Measurements from ENCODE around the gene SVIP.

SVIP gene, protein sequence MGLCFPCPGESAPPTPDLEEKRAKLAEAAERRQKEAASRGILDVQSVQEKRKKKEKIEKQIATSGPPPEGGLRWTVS

DNA sequence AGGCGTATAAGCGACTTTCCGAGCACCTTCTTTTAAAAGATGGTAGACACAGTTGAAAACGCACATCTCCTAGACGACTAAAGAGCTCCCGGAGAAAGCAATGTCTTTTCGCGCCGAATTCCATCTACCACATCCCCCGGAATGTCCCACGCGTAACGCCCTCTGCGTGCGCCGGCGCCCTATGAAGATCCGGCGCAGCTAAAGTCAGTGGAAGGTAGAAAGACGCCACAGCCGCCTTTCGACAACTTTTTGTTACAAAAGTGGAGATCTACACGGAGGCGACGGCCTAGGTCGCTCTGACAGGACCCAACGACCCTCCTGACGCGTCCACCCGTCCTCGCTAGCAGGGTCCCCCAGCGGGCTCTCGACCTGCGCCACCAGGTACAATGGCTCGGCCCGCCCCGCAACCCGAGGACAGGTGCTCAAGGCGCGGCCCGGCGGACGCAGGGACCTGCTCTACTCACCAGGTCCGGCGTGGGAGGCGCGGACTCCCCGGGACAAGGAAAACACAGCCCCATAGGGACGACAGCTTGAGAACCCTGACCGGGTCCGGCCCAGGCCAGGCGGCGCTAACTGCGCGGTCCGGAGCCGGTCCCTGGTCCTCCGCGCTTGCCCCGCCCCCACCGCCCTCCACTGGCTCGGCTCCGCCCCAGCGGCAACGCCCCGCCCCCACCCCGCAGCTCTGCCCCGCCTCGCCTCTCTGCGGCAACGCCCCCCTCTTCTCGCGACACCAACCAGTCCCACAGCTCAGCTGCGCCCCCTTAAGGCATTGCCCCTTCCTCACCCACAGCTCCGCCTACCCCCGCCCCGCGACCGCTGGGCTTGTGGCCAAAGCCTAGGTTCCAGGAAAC lies at the start of gene SVIP:
TSS of gene SVIP (minus strand) at position 571 of the 851 bp plus-strand sequence. CDS start at position 518, 53 bp downstream.
- no peaks in the 10 kb centered on the region for H3K9me3 Mint-ChIP-seq
- peak within 1 kb of the TSS; percentile 90 to 93 for H3K27ac Mint-ChIP-seq
- peak; percentile 87 for ATAC-seq
- H3K4me1 Mint-ChIP-seq, result peaks cover 7% of the 10 kb centered on the region
- peak; percentile 90 to 91 for DNase-seq
- peak within 1 kb of the TSS; percentile 89 to 90 for H3K4me3 Mint-ChIP-seq
- no peaks in the 10 kb centered on the region for H3K27me3 Mint-ChIP-seq

DNA sequence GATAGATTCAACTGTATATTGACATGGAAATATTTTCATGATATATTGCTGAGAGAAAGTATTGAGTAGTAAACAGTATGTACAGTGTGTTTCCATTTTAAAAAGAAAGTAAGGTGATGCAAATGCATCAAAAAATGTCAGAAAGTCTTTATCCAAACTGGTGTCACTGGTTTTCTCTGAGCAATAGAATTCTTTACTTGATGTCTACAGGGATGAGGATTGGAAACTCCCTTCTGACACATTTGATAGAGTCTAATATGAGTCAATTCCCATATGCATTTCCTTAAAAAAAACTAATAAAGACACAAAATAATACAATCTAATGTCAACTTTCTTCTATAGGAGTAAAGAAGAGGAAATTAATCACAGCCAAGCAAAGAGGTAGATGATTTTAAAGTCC lies 49.0 kb upstream of the SVIP start:
- Mint-ChIP-seq H3K4me3 (no peak overlapping the region), H3K4me1 (no peaks in the 10 kb centered on the region), H3K9me3 (no peaks in the 10 kb centered on the region), H3K27me3 (no peaks in the 10 kb centered on the region), H3K27ac (no peak overlapping the region)
- no peak for DNase-seq
- ATAC-seq, result no peak

DNA sequence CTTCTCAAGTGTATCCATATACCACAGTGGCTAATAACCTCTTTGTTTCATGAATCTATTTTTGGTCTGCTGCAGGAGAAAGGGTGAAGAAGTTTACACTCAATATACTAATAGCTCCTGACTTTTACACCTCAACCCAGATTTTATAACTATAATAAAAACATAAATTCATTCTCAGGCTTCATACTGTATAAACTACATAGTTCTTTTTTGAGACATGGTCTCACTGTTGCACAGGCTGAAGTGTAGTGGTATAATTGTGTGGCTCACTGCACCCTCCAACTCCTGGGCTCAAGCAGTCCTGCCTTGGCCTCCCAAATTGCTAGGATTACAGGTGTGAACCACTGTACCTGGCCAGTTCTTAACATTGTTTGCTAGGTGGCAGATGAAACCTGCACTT lies 48.4 kb upstream of the SVIP start:
- Mint-ChIP-seq H3K9me3 (no peaks in the 10 kb centered on the region), H3K27ac (no peak overlapping the region), H3K27me3 (no peaks in the 10 kb centered on the region), H3K4me1 (no peaks in the 10 kb centered on the region), H3K4me3 (no peak overlapping the region)
- DNase-seq, result no peak
- ATAC-seq, result no peak

DNA sequence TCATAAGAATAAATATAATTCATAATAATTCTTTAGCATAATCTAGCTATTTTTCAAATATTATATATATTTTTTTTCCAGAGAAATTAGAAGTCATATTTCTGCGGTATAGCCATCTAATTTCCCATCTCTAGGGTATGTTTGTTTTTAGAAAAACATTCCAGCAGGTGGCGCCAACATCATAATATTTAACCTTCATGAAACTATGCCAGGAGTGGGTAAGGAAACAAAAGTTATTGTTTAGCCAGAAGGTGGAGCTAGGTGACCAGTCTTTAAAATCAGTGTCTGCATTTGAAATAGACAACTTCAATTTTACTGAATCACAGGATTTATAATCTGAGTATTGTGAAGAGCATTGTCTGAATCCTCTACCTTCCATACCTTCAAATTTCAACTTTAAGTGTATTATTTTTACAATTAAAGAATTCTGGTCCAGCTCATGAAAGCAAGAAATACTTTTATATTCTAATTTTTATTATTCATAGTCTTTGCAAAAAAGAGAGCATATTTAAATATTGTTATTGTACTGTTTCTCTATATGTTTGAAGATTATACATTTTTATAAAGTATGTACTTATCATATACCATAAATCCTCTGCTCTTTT lies 46.4 kb upstream of the SVIP start:
- Mint-ChIP-seq H3K27me3 (no peaks in the 10 kb centered on the region), H3K4me3 (no peak overlapping the region), H3K4me1 (no peaks in the 10 kb centered on the region), H3K27ac (no peak overlapping the region), H3K9me3 (no peaks in the 10 kb centered on the region)
- ATAC-seq (peak; percentile 91), DNase-seq (peak; percentile 52 to 57)

DNA sequence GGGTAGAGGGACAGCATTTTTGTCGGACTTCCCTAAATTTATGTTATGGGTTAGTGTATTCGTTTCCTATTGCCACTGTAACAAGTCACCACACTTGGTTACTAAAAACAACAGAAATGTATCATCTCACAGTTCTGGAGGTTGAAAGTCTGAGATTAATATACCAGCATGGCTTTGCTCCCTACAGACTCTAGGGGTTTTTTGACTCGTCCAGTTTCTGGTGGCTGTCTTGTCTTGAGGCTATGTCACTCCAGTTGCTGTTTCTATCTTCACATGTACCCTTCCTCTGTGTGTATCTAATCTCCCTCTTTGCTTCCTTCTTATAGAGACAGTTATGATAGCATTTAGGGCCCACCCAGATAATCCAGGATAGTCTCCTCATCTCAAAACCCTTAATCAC lies 39.7 kb upstream of the SVIP start:
- Mint-ChIP-seq H3K9me3 (no peaks in the 10 kb centered on the region), H3K27me3 (no peaks in the 10 kb centered on the region), H3K27ac (no peak overlapping the region), H3K4me3 (no peak overlapping the region), H3K4me1 (no peaks in the 10 kb centered on the region)
- DNase-seq, result no peak
- ATAC-seq, result no peak

DNA sequence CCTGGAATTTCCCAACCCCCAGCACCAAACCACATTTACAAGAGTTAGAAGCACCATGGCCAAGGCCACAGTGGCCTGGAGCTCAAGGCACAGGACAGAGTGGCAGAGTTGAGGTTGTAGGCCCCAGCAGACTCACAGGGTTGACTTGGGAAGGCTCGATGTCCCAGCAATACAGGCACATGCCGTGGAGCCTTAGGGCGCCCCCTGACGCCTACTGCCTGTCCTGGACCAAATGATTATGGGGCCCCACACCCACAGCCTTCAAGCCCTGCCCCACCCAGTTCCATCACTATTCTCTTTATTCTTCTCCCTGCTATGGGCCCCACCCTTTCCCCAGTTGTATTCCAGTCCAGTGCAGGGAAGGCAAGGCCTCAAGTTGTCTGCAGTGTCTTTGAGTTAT lies 30.6 kb upstream of the SVIP start, which contains the start of gene CCDC179:
TSS of gene CCDC179 (minus strand) at position 234 of the 400 bp plus-strand sequence. CDS start at position 181, 53 bp downstream.
- H3K27ac Mint-ChIP-seq, result no peak within 1 kb of the TSS
- no peak for ATAC-seq
- no peak within 1 kb of the TSS for H3K4me3 Mint-ChIP-seq

DNA sequence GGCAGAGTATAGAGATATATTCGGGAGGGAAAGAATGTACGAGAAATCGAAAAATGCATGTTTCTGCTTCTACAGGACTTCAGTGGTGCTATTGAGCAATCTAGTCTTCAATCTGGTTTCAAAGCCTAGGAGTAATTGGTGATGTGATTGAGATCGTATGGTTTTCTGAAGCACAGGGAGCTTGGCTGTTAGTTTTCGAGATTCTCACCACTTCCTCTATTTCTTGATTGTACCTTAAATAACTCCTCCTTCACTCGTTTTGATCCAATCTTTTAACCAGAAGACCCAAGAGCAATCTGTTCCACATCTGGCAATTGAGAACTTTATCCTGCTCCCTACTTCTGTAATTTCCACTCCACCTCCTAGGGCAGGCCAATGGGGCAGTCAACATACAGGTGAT lies 30.2 kb upstream of the SVIP start:
- Mint-ChIP-seq H3K9me3 (no peaks in the 10 kb centered on the region), H3K27me3 (no peaks in the 10 kb centered on the region), H3K27ac (no peak overlapping the region), H3K4me3 (no peak overlapping the region), H3K4me1 (no peaks in the 10 kb centered on the region)
- ATAC-seq (no peak), DNase-seq (no peak)

More for the DNA sequence above, 30.6 kb upstream of the SVIP start, which contains the start of gene CCDC179:
- no peak for DNase-seq
- Mint-ChIP-seq H3K4me1 (no peaks in the 10 kb centered on the region), H3K9me3 (no peaks in the 10 kb centered on the region), H3K27me3 (no peaks in the 10 kb centered on the region)

DNA sequence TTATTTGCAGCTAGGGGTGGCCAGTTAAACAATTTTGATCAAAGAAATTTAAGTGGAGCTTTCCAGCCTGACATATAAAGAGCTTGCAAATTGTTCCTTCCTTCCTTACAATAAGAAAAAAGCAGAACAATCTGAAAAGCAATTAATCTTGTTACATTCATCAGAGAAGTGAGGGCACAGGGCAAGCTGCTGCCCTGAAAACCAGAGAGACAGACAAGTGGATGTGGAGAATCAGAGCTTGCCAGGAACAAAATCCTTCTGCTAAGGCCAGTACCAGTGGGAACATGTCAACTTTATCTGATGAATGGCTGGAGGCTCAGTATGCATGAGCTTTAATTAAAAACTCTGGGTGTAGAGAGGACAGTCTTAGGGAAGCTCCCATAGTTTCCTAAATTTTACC lies 21.9 kb upstream of the SVIP start:
- no peaks in the 10 kb centered on the region for H3K27me3 Mint-ChIP-seq
- DNase-seq (no peak), ATAC-seq (no peak)

DNA sequence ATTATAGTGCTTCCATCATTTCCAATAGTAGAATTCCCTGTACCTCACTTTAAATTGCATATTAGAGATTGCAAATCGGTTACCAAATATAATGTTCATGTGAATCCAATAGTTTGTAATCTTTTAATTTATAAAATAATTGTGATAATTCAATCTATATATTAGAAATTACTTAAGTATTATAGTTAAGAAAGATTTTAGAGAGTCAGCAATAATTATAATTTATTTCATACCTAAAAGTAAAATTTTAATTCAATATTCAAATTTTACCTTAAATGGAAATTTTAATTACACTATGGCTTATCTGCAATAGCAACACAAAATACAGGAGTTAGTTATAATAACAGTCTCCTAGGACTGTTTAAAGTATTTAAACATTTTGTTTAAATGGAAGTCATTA lies 17.1 kb upstream of the SVIP start:
- H3K27me3 Mint-ChIP-seq, result no peaks in the 10 kb centered on the region
- H3K4me1 Mint-ChIP-seq, result no peaks in the 10 kb centered on the region
- DNase-seq (no peak), ATAC-seq (no peak)
- H3K9me3 Mint-ChIP-seq, result peaks cover 0 to 7% of the 10 kb centered on the region in 2 donors
- H3K27ac Mint-ChIP-seq, result no peak overlapping the region
- no peak overlapping the region for H3K4me3 Mint-ChIP-seq

More for the DNA sequence above, 21.9 kb upstream of the SVIP start:
- no peak overlapping the region for H3K4me3 Mint-ChIP-seq
- H3K27ac Mint-ChIP-seq, result no peak overlapping the region
- no peaks in the 10 kb centered on the region for H3K4me1 Mint-ChIP-seq
- H3K9me3 Mint-ChIP-seq, result no peaks in the 10 kb centered on the region

DNA sequence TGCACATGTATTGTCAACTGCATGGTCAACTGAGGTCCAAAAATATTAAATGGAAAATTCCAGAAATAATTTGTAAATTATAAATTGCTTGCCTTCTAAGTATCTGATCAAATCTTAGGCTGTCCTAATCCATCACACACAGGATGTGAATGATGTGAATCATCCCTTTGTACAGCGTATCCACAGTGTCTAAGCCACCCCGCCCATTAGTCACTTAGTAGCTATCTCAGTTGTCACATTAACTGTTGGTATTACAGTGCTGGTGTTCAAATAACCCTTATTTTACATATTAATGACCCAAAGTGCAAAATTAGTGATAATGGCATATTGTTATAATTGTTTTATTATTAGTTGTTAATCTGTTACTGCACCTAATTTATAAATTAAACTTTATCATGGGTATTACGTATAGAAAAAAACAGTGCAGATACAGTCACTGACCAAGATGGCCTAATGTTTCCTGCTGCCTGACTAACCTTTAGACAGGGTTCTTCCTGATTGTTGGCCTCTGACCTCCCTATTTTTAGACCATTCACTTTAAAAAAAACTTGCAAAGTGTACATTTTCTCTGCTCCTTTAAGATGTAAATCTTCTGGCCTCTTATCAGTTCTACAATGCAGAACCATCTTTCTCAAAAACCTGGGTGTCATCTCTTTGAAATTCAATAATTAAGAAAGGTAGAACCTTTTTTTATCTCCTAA lies 2.9 kb upstream of the SVIP start:
- ATAC-seq (no peak), DNase-seq (no peak)
- H3K27ac Mint-ChIP-seq, result no peak overlapping the region
- H3K27me3 Mint-ChIP-seq, result no peaks in the 10 kb centered on the region
- peaks cover 7% of the 10 kb centered on the region for H3K4me1 Mint-ChIP-seq
- no peaks in the 10 kb centered on the region for H3K9me3 Mint-ChIP-seq
- no peak overlapping the region for H3K4me3 Mint-ChIP-seq

DNA sequence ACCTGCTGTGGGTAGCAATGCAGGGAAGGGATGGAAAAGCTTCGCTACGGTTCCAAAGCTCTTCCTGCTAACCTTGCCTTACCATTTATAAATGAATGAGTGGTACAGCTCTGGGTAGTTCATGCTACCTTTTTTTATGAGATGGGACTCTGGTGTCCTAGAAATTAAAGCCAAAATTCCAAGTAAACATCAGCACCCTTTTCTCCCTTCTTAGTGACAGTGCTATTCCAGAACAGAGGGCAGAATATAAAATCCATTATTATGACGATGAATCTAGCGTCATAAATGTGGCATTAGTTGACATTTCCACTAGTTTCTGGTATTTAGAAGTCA lies 447 bp upstream of the SVIP start:
- Mint-ChIP-seq H3K4me1 (peaks cover 7% of the 10 kb centered on the region), H3K4me3 (peak overlapping the region; percentile 89 to 90), H3K27ac (peak overlapping the region in 1 of 2 donors; percentile 87), H3K9me3 (no peaks in the 10 kb centered on the region), H3K27me3 (no peaks in the 10 kb centered on the region)
- ATAC-seq, result no peak
- DNase-seq, result no peak

DNA sequence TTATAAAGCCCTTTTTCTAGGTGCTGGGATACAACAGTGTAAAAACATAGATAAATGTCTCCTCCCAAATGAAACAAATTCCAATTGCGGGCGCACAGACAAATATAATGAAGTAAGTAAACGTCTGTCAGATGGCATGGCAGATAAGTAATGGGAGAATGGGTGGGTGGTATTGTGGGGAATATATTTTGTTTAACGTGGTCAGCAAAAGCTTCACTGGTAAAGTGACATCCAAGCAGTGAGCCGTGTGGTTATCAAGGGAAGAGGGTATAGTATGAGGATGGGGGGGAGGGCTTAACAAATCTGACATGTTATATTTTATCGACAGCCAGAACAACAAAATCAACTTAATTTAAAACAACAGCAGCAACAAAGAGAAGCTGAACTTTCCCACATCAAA lies 1.2 kb downstream of the SVIP start:
- ATAC-seq (no peak), DNase-seq (no peak)
- Mint-ChIP-seq H3K27me3 (no peaks in the 10 kb centered on the region), H3K4me1 (peaks cover 7% of the 10 kb centered on the region), H3K9me3 (no peaks in the 10 kb centered on the region), H3K4me3 (peak overlapping the region; percentile 89 to 90), H3K27ac (peak overlapping the region; percentile 90 to 93)

DNA sequence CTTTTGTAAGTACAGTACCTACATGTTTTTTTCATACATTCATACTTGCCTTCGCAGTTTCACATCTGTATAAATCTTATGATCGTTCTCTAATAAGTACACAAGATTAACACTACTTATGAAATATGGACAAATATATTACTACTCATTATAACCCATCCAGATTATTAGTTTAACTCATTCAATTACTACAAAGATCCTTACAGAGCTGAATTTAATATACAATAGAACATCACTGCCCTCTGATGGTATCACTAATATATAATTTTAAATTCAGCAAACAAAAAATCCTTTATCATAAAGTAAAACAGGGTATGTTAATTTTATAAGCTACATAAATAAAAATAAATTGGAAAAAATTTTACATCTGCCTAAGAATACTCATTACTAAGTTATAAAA lies 7.4 kb downstream of the SVIP start:
- DNase-seq, result no peak
- ATAC-seq, result no peak
- Mint-ChIP-seq H3K4me1 (no peaks in the 10 kb centered on the region), H3K27ac (no peak overlapping the region), H3K9me3 (peaks cover 0 to 11% of the 10 kb centered on the region in 2 donors), H3K4me3 (no peak overlapping the region), H3K27me3 (no peaks in the 10 kb centered on the region)

DNA sequence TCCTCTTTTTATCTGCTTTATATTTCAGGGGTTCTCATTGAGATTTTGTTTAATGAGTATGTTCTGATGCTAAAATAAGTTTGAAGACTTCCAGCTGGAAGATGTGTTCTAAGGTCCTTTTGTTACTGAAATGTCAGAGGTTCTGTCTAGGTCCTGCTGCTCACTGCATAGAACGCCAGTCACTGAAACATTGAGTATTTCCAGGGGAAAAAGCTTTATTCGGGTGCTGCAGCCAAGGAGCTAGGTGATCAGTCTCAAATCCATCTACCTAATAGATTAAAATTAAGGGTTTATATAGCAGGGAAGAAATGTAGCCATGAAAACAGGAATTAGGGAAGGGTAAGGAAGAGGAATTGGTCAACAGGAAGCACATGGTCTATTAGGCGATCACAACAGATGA lies 19.7 kb downstream of the SVIP start:
- ATAC-seq (no peak), DNase-seq (no peak)
- Mint-ChIP-seq H3K4me1 (no peaks in the 10 kb centered on the region), H3K27me3 (no peaks in the 10 kb centered on the region), H3K4me3 (no peak overlapping the region), H3K9me3 (peaks cover 8 to 9% of the 10 kb centered on the region in 2 donors), H3K27ac (no peak overlapping the region)

DNA sequence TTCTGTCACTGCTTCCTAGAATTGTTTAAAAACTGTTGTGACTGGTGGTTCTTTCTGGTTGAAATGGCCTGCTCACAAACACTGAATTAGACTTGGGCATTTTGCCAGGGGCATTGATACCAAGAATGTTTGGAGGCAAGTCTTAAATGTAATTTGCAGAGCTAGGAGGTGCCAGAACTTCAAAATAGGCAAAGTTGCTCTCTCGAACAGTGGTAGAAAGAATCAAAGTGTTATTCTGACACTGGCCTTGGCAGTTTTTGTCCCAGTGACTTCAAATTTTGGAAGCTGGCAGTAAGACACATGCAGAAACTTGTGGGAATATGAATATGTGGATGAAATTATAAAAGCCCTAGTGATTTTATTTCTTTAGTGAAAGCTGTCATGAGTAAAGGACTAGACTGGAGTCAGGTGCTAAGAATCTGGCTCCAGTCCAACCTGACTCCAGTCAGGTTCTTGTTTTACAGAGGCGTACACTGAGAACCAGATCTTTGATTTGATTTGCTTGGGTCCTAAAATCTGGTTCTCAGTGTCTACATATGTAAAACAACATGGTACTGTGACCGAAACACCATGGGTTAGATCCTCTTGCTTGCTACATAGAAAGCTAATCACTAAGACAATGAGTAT lies 20.9 kb downstream of the SVIP start:
- H3K27ac Mint-ChIP-seq, result no peak overlapping the region
- DNase-seq (no peak), ATAC-seq (no peak)
- no peaks in the 10 kb centered on the region for H3K27me3 Mint-ChIP-seq
- no peaks in the 10 kb centered on the region for H3K4me1 Mint-ChIP-seq
- peaks cover 8 to 9% of the 10 kb centered on the region in 2 donors for H3K9me3 Mint-ChIP-seq
- no peak overlapping the region for H3K4me3 Mint-ChIP-seq
